H4 (cell line): Measurements from ENCODE around the gene FOXL1. TPM values are rescaled to one million over a fixed set of nuclear protein-coding genes. Genes with fewer than 3 reads are reported as not detected.
"Not testable (repeated sequence)": the region's sequence is repeated elsewhere in the genome, so short reads cannot be mapped to it uniquely, and the experiment has no call there.

ENCODE experiments used
- DNase-seq: peaks from one replicate; pipeline ENCODE4 v3.0.0-alpha.2; 2015; ENCODE audit warnings: low spot score
- total RNA-seq: library from RNA; depleted of rRNA; stranded (reverse); fragments of >200 nt; shearing (Covaris generic); gene quantifications from 2 replicates; pipeline ENCODE4 v1.2.3, GENCODE V29; 2014

FOXL1 gene
- total RNA-seq, 1 experiment from 2014 or later = 0.75 TPM

GRCh38 chr16:86580791-86581170 lies 2.4 kb downstream of the FOXL1 start:
- DNase-seq = no peak

GRCh38 chr16:86581458-86581857 lies 3.1 kb downstream of the FOXL1 start:
- no peak for DNase-seq

GRCh38 chr16:86584071-86584685 lies 5.8 kb downstream of the FOXL1 start:
- DNase-seq = no peak

- DNase-seq = peak; percentile 58
These were observed 6.7 kb downstream of the FOXL1 start for GRCh38 chr16:86584726-86585721.

GRCh38 chr16:86585821-86586611 lies 7.7 kb downstream of the FOXL1 start:
- peak; percentile 57 for DNase-seq

GRCh38 chr16:86587487-86587886 lies 9.1 kb downstream of the FOXL1 start:
- no peak for DNase-seq

GRCh38 chr16:86587955-86588354 lies 9.6 kb downstream of the FOXL1 start:
- DNase-seq = not testable (repeated sequence)

- DNase-seq = peak; percentile 90
These were observed 12.3 kb downstream of the FOXL1 start for GRCh38 chr16:86590501-86591144.

- no peak for DNase-seq
These were observed 12.9 kb downstream of the FOXL1 start for GRCh38 chr16:86591270-86591669.

GRCh38 chr16:86593913-86594620 lies 15.7 kb downstream of the FOXL1 start:
- DNase-seq = no peak

GRCh38 chr16:86594721-86595120 lies 16.4 kb downstream of the FOXL1 start:
- no peak for DNase-seq

GRCh38 chr16:86595983-86596605 lies 17.7 kb downstream of the FOXL1 start:
- DNase-seq = peak; percentile 46

GRCh38 chr16:86597126-86597879 lies 19.0 kb downstream of the FOXL1 start:
- no peak for DNase-seq

- no peak for DNase-seq
These were observed 19.7 kb downstream of the FOXL1 start for GRCh38 chr16:86597880-86598606.

GRCh38 chr16:86598607-86599565 lies 20.5 kb downstream of the FOXL1 start:
- DNase-seq = no peak

GRCh38 chr16:86601356-86601755 lies 23.0 kb downstream of the FOXL1 start:
- no peak for DNase-seq

GRCh38 chr16:86602521-86602920 lies 24.2 kb downstream of the FOXL1 start:
- no peak for DNase-seq
